ENCODE measurements around the gene FAM135A. TPM values are rescaled to one million over a fixed set of nuclear protein-coding genes. Genes with fewer than 3 reads are reported as not detected.

FAM135A gene
- total RNA-seq, 1 donor: 16.3 TPM

GRCh38 chr6:70389261-70389660 is 24.0 kb upstream of the FAM135A start:
- H3K27ac ChIP-seq (ENCODE audit: low read depth, low read length): no peak overlapping the region
- H3K4me3 ChIP-seq (ENCODE audit: insufficient read depth, low read length): no peak overlapping the region
- H3K4me1 ChIP-seq (ENCODE audit: insufficient read depth, low read length): no peaks in the 10 kb centered on the region
- H2AFZ ChIP-seq (ENCODE audit: low read length): no peak overlapping the region
- H3K27me3 ChIP-seq (ENCODE audit: insufficient read depth, low read length): peaks cover 5% of the 10 kb centered on the region
- no peaks in the 10 kb centered on the region for H3K79me2 ChIP-seq (ENCODE audit: insufficient read depth, low read length)
- H4K20me1 ChIP-seq (ENCODE audit: insufficient read depth, low read length): no peaks in the 10 kb centered on the region
- H3K4me2 ChIP-seq (ENCODE audit: insufficient read depth, low read length): no peak overlapping the region
- TF ChIP-seq CTCF (IDR thresholded peaks at IDR 0.05; ENCODE audit: extremely low read depth, low read depth, low read length): no peak
- no peak for DNase-seq (ENCODE audit: insufficient read length, low spot score, missing footprints)
- H3K36me3 ChIP-seq (ENCODE audit: insufficient read depth, low read length): no peaks in the 10 kb centered on the region
- no peaks in the 10 kb centered on the region for H3K9me3 ChIP-seq (ENCODE audit: low read depth, low read length)

- peaks cover 5% of the 10 kb centered on the region for H3K27me3 ChIP-seq (ENCODE audit: insufficient read depth, low read length)
- H3K27ac ChIP-seq (ENCODE audit: low read depth, low read length): no peak overlapping the region
- no peak for TF ChIP-seq CTCF (IDR thresholded peaks at IDR 0.05; ENCODE audit: extremely low read depth, low read depth, low read length)
- H3K4me3 ChIP-seq (ENCODE audit: insufficient read depth, low read length): no peak overlapping the region
- H3K79me2 ChIP-seq (ENCODE audit: insufficient read depth, low read length): no peaks in the 10 kb centered on the region
- H3K9me3 ChIP-seq (ENCODE audit: low read depth, low read length): no peaks in the 10 kb centered on the region
- DNase-seq (ENCODE audit: insufficient read length, low spot score, missing footprints): no peak
- no peak overlapping the region for H3K4me2 ChIP-seq (ENCODE audit: insufficient read depth, low read length)
- no peaks in the 10 kb centered on the region for H3K4me1 ChIP-seq (ENCODE audit: insufficient read depth, low read length)
- no peaks in the 10 kb centered on the region for H3K36me3 ChIP-seq (ENCODE audit: insufficient read depth, low read length)
- H4K20me1 ChIP-seq (ENCODE audit: insufficient read depth, low read length): no peaks in the 10 kb centered on the region
- no peak overlapping the region for H2AFZ ChIP-seq (ENCODE audit: low read length)
Measured at GRCh38 chr6:70390067-70390466, 23.2 kb upstream of the FAM135A start.

GRCh38 chr6:70391492-70391891 is 21.8 kb upstream of the FAM135A start:
- H4K20me1 ChIP-seq (ENCODE audit: insufficient read depth, low read length): no peaks in the 10 kb centered on the region
- peaks cover 5% of the 10 kb centered on the region for H3K27me3 ChIP-seq (ENCODE audit: insufficient read depth, low read length)
- TF ChIP-seq CTCF (IDR thresholded peaks at IDR 0.05; ENCODE audit: extremely low read depth, low read depth, low read length): no peak
- H2AFZ ChIP-seq (ENCODE audit: low read length): no peak overlapping the region
- H3K4me1 ChIP-seq (ENCODE audit: insufficient read depth, low read length): no peaks in the 10 kb centered on the region
- no peaks in the 10 kb centered on the region for H3K36me3 ChIP-seq (ENCODE audit: insufficient read depth, low read length)
- no peak for DNase-seq (ENCODE audit: insufficient read length, low spot score, missing footprints)
- no peaks in the 10 kb centered on the region for H3K79me2 ChIP-seq (ENCODE audit: insufficient read depth, low read length)
- no peak overlapping the region for H3K27ac ChIP-seq (ENCODE audit: low read depth, low read length)
- H3K9me3 ChIP-seq (ENCODE audit: low read depth, low read length): no peaks in the 10 kb centered on the region
- H3K4me3 ChIP-seq (ENCODE audit: insufficient read depth, low read length): no peak overlapping the region
- H3K4me2 ChIP-seq (ENCODE audit: insufficient read depth, low read length): no peak overlapping the region

- Histone ChIP-seq H3K79me2 (ENCODE audit: insufficient read depth, low read length) (no peaks in the 10 kb centered on the region), H3K4me3 (ENCODE audit: insufficient read depth, low read length) (no peak overlapping the region), H3K9me3 (ENCODE audit: low read depth, low read length) (no peaks in the 10 kb centered on the region), H3K27ac (ENCODE audit: low read depth, low read length) (no peak overlapping the region), H3K36me3 (ENCODE audit: insufficient read depth, low read length) (no peaks in the 10 kb centered on the region), H3K4me2 (ENCODE audit: insufficient read depth, low read length) (no peak overlapping the region), H4K20me1 (ENCODE audit: insufficient read depth, low read length) (no peaks in the 10 kb centered on the region), H3K4me1 (ENCODE audit: insufficient read depth, low read length) (peaks cover 10% of the 10 kb centered on the region), H3K27me3 (ENCODE audit: insufficient read depth, low read length) (peaks cover 2% of the 10 kb centered on the region), H2AFZ (ENCODE audit: low read length) (no peak overlapping the region)
- no peak for TF ChIP-seq CTCF (IDR thresholded peaks at IDR 0.05; ENCODE audit: extremely low read depth, low read depth, low read length)
- no peak for DNase-seq (ENCODE audit: insufficient read length, low spot score, missing footprints)
Measured at GRCh38 chr6:70394518-70395300, 18.6 kb upstream of the FAM135A start.

Data from osteoblast (primary cell).